Neural cell (in vitro differentiated cells): ENCODE data around the gene CHRM1. TPM values are rescaled to one million over a fixed set of nuclear protein-coding genes. Genes with fewer than 3 reads are reported as not detected.

Source experiments
- H2AFZ ChIP-seq: fragments of 200-600, 300-800 bp; sonication (generic), shearing (Covaris generic); 2 replicates; pipeline ENCODE4 v1.6.0; 2014; ENCODE audit warnings: low read depth, mild to moderate bottlenecking, antibody characterized with exemption, low read length, moderate library complexity
- H3F3A ChIP-seq: fragments of 200-600 bp; shearing (Covaris generic); 2 replicates; pipeline ENCODE4 v1.6.1; 2016; ENCODE audit warnings: mild to moderate bottlenecking, moderate library complexity, mixed read lengths, antibody characterized with exemption, low read length; ENCODE audit not compliant: insufficient read depth, poor library complexity, severe bottlenecking
- H3K27ac ChIP-seq: fragments of 200-600, 300-800 bp; sonication (generic), shearing (Covaris generic); 2 replicates; pipeline ENCODE4 v1.5.1; 2014; ENCODE audit warnings: mild to moderate bottlenecking, low read length, moderate library complexity
- H3K27me3 ChIP-seq: fragments of 300-800, 200-600 bp; sonication (generic), shearing (Covaris generic); 2 replicates; pipeline ENCODE4 v1.6.0; 2014; ENCODE audit warnings: mild to moderate bottlenecking, low read depth, low read length, moderate library complexity; ENCODE audit not compliant: insufficient read depth
- H3K36me3 ChIP-seq: fragments of 300-800, 200-600 bp; sonication (generic), shearing (Covaris generic); 2 replicates; pipeline ENCODE4 v1.5.1; 2014; ENCODE audit warnings: mild to moderate bottlenecking, antibody characterized with exemption, low read length, moderate library complexity; ENCODE audit not compliant: insufficient read depth
- H3K4me2 ChIP-seq: fragments of 300-800, 200-600 bp; sonication (generic), shearing (Covaris generic); 2 replicates; pipeline ENCODE4 v1.6.0; 2014; ENCODE audit warnings: mild to moderate bottlenecking, low read length
- H3K4me3 ChIP-seq: fragments of 300-800, 200-600 bp; sonication (generic), shearing (Covaris generic); 2 replicates; pipeline ENCODE4 v1.5.1; 2014; ENCODE audit warnings: mild to moderate bottlenecking, low read length, moderate library complexity
- H3K79me2 ChIP-seq: fragments of 200-600 bp; shearing (Covaris generic); replicated peaks from 2 replicates; pipeline ENCODE4 v1.6.0; 2014; ENCODE audit warnings: mild to moderate bottlenecking, low read length, moderate library complexity; ENCODE audit not compliant: insufficient read depth
- H3K9ac ChIP-seq: fragments of 300-800, 200-600 bp; sonication (generic), shearing (Covaris generic); 2 replicates; pipeline ENCODE4 v1.6.1; 2016; ENCODE audit warnings: mild to moderate bottlenecking, low read length, mixed read lengths
- H3K9me2 ChIP-seq: fragments of 200-600 bp; shearing (Covaris generic); 2 replicates; pipeline ENCODE4 v1.6.1; 2016; ENCODE audit warnings: mild to moderate bottlenecking, low read length, mixed read lengths; ENCODE audit not compliant: insufficient read depth
- H3K9me3 ChIP-seq: fragments of 200-600, 300-800 bp; sonication (generic), shearing (Covaris generic); 2 replicates; pipeline ENCODE4 v1.6.1; 2016; ENCODE audit warnings: mild to moderate bottlenecking, mixed run types, low read length, moderate library complexity, mixed read lengths
- H4K20me1 ChIP-seq: fragments of 200-600 bp; shearing (Covaris generic); 2 replicates; pipeline ENCODE4 v1.6.1; 2016; ENCODE audit warnings: mild to moderate bottlenecking, mixed run types; ENCODE audit not compliant: insufficient read depth
- EP300 ChIP-seq: fragments of 450-650 bp; conservative IDR thresholded peaks from 2 replicates; pipeline ENCODE4 v1.6.1; 2014; ENCODE audit warnings: antibody characterized with exemption, mild to moderate bottlenecking, moderate library complexity; ENCODE audit not compliant: poor library complexity, severe bottlenecking
- EZH2 ChIP-seq: fragments of 200-600, 300-800 bp; shearing (Covaris generic), sonication (generic); IDR thresholded peaks from 2 replicates; pipeline ENCODE4 v1.6.1; 2014; ENCODE audit warnings: antibody characterized with exemption, low read length, borderline replicate concordance, mild to moderate bottlenecking; ENCODE audit not compliant: insufficient read depth, poor library complexity, severe bottlenecking
- MXI1 ChIP-seq: fragments of 450-650 bp; conservative IDR thresholded peaks from 2 replicates; pipeline ENCODE4 v1.6.1; 2014; ENCODE audit warnings: antibody characterized with exemption, mild to moderate bottlenecking; ENCODE audit not compliant: poor library complexity, severe bottlenecking
- POLR2AphosphoS5 ChIP-seq: IDR thresholded peaks from 2 replicates; pipeline ENCODE4 v1.6.1; 2012
- RAD21 ChIP-seq: fragments of 450-650 bp; conservative IDR thresholded peaks from 2 replicates; pipeline ENCODE4 v1.6.1; 2014; ENCODE audit warnings: antibody characterized with exemption, mild to moderate bottlenecking, moderate library complexity
- SMC3 ChIP-seq: fragments of 450-650 bp; conservative IDR thresholded peaks from 2 replicates; pipeline ENCODE4 v1.6.1; 2014; ENCODE audit warnings: antibody characterized with exemption, mild to moderate bottlenecking, moderate library complexity; ENCODE audit not compliant: poor library complexity
- TAF1 ChIP-seq: IDR thresholded peaks from 2 replicates; pipeline ENCODE4 v1.6.1; 2012; ENCODE audit warnings: low read depth
- polyA plus RNA-seq: library from polyadenylated mRNA; depleted of rRNA; stranded (reverse); fragments of >200 nt; gene quantifications from 2 replicates; pipeline ENCODE4 v1.2.3, GENCODE V29; 2014
- TF ChIP-seq, protein P1 (sequence below): IDR thresholded peaks from 2 replicates; pipeline ENCODE4 v1.6.1; 2012; ENCODE audit warnings: borderline replicate concordance
- TF ChIP-seq, protein P2 (sequence below): fragments of 450-650 bp; IDR thresholded peaks from 2 replicates; pipeline ENCODE4 v1.5.1; 2014; ENCODE audit warnings: antibody characterized with exemption, mild to moderate bottlenecking, moderate library complexity; ENCODE audit not compliant: poor library complexity, severe bottlenecking

The CHRM1 gene
- polyA plus RNA-seq, 1 donor from 2014 or later = not detected

DNA sequence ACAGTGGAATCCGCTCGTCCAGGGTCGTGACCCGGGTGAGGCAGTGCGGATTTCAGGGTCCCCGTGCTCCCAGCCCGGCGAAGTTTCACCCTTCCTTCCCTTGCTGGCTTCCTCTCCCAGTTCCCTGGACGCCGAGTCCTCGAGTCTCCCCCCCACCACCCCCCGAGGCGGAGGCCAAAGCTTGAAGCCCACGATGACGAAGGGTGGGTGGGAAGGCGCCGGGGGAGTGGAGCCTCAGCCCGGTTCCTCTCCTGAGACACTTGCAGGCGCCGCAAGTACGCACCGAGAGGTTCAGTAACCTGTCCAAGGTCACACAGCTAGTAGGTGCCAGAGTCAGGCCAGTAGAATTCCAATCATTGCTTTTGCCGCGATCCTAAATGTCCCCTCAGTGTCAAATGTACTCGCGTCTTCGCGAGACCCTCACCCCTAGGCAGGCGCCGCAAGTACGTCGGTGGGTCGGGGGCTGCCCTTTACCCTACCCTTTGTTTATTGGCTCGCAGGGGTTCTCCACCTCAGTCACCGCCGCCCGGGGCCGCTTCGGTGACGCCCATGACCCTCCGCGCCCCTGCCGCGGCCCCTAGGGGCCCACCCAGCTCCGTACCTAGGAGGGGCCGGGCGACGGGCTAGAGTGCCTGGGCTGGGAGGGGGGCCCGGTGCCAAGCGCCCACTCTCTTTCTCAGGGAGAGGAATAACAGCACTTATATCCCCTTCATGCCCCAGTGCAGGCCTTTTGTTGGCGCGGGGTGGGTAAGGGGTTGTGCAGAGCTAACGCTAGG is 5.7 kb upstream of the CHRM1 start:
- Histone ChIP-seq H4K20me1 (no peaks in the 10 kb centered on the region), H3K4me2 (no peak overlapping the region), H3F3A (no peaks in the 10 kb centered on the region), H3K9ac (no peak overlapping the region), H2AFZ (no peak overlapping the region), H3K9me2 (no peaks in the 10 kb centered on the region), H3K4me3 (peak overlapping the region; percentile 55), H3K27ac (no peak overlapping the region), H3K27me3 (peaks cover 65% of the 10 kb centered on the region), H3K9me3 (no peaks in the 10 kb centered on the region), H3K36me3 (no peaks in the 10 kb centered on the region), H3K79me2 (no peaks in the 10 kb centered on the region)
- TF ChIP-seq SMC3 (no peak), MXI1 (no peak), RAD21 (no peak), EP300 (no peak), EZH2 (no peak), POLR2AphosphoS5 (no peak), TAF1 (no peak)
- TF ChIP-seq, protein P1, sequence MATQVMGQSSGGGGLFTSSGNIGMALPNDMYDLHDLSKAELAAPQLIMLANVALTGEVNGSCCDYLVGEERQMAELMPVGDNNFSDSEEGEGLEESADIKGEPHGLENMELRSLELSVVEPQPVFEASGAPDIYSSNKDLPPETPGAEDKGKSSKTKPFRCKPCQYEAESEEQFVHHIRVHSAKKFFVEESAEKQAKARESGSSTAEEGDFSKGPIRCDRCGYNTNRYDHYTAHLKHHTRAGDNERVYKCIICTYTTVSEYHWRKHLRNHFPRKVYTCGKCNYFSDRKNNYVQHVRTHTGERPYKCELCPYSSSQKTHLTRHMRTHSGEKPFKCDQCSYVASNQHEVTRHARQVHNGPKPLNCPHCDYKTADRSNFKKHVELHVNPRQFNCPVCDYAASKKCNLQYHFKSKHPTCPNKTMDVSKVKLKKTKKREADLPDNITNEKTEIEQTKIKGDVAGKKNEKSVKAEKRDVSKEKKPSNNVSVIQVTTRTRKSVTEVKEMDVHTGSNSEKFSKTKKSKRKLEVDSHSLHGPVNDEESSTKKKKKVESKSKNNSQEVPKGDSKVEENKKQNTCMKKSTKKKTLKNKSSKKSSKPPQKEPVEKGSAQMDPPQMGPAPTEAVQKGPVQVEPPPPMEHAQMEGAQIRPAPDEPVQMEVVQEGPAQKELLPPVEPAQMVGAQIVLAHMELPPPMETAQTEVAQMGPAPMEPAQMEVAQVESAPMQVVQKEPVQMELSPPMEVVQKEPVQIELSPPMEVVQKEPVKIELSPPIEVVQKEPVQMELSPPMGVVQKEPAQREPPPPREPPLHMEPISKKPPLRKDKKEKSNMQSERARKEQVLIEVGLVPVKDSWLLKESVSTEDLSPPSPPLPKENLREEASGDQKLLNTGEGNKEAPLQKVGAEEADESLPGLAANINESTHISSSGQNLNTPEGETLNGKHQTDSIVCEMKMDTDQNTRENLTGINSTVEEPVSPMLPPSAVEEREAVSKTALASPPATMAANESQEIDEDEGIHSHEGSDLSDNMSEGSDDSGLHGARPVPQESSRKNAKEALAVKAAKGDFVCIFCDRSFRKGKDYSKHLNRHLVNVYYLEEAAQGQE = no peak
- TF ChIP-seq, protein P2, sequence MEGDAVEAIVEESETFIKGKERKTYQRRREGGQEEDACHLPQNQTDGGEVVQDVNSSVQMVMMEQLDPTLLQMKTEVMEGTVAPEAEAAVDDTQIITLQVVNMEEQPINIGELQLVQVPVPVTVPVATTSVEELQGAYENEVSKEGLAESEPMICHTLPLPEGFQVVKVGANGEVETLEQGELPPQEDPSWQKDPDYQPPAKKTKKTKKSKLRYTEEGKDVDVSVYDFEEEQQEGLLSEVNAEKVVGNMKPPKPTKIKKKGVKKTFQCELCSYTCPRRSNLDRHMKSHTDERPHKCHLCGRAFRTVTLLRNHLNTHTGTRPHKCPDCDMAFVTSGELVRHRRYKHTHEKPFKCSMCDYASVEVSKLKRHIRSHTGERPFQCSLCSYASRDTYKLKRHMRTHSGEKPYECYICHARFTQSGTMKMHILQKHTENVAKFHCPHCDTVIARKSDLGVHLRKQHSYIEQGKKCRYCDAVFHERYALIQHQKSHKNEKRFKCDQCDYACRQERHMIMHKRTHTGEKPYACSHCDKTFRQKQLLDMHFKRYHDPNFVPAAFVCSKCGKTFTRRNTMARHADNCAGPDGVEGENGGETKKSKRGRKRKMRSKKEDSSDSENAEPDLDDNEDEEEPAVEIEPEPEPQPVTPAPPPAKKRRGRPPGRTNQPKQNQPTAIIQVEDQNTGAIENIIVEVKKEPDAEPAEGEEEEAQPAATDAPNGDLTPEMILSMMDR = no peak

DNA sequence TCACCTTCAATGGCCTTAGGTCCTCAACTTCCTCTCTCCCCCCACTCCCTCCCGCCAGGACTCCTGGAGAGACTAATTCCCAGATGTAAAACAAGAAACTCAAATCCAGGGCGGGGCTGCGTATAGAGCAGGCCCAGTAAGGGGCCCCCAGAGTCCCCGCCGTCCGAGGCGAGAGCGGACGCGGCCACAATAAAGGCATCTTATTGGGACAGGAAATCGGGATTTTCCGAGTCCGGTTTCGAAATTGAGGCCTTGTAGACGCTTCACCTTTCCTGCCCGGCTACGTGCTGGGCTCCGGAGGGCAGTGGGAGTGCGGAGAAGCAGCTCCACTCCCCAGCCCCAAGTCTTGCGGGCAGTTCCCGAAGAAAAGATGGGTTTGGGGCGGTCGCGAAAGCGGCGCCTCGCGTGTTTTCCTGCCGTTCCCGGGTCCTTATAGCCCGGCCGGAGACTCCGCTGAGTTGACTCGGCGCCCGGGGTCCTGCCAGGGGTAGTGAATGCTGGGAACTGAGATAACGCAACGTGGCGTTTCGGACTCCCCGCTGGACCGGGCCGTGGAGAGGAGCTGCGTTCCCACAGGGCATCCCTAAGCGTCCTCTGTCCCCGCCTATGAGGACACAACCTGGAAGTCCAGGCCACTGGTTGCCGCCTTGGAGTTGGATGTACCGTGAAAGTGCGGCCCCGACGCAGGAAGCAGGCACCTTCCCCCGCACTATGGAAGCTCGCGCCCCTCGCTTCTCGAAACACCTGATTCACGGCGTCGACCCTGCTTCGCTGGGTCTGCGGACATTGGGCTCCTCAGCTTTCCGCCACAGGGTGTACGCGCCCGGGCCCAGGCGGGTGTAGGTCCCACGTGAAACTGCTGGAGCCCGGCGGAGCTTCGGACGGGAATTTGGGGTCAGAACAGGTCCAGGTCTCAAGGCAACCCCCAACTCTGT is 4.8 kb upstream of the CHRM1 start:
- Histone ChIP-seq H3K9ac (no peak overlapping the region), H3K9me3 (no peaks in the 10 kb centered on the region), H3K36me3 (no peaks in the 10 kb centered on the region), H3K79me2 (no peaks in the 10 kb centered on the region), H3F3A (no peaks in the 10 kb centered on the region), H3K27ac (no peak overlapping the region), H3K4me3 (peak overlapping the region; percentile 55), H4K20me1 (no peaks in the 10 kb centered on the region), H2AFZ (no peak overlapping the region), H3K4me2 (no peak overlapping the region), H3K9me2 (no peaks in the 10 kb centered on the region), H3K27me3 (peaks cover 65% of the 10 kb centered on the region)
- TF ChIP-seq EP300 (no peak), MXI1 (no peak), EZH2 (peak; percentile 85), RAD21 (no peak), SMC3 (no peak)
- TF ChIP-seq, protein P1 = no peak
- TF ChIP-seq, protein P2 = no peak
